Lower leg skin (tissue), 4 donors: ENCODE measurements around the gene GTF2E1. TPM values are rescaled to one million over a fixed set of nuclear protein-coding genes. Genes with fewer than 3 reads are reported as not detected.
"Not testable (repeated sequence)": the region's sequence is repeated elsewhere in the genome, so short reads cannot be mapped to it uniquely, and the experiment has no call there.

Experiments
- DNase-seq, 2 donors: peaks; one replicate each; pipeline ENCODE4 v3.0.0-alpha.2; 2019; ENCODE audit warnings: low spot score in 2 of 2
- H3K4me3 ChIP-seq: fragments of 200-600 bp; sonication (generic); 2 replicates; pipeline ENCODE4 v1.5.1; 2017; ENCODE audit warnings: mild to moderate bottlenecking, low read depth; ENCODE audit not compliant: poor library complexity, severe bottlenecking
- CTCF ChIP-seq, 3 donors: fragments of 450-650 bp; IDR thresholded peaks; one replicate each; pipeline ENCODE4 v1.5.1; 2016; ENCODE audit warnings: antibody characterized with exemption in 3 of 3, mild to moderate bottlenecking in 3 of 3, moderate library complexity in 2 of 3
- POLR2A ChIP-seq, 2 donors: fragments of 450-650 bp; IDR thresholded peaks; one replicate each; pipeline ENCODE4 v1.6.1; 2016 to 2017; ENCODE audit warnings: antibody characterized with exemption in 2 of 2, mild to moderate bottlenecking in 1 of 2, moderate library complexity in 1 of 2
- WGBS, 2 donors: methylation state at CpG; one replicate each; pipeline ENCODE4 v1.1.5; 2018; 5-methylcytosine and 5-hydroxymethylcytosine counted together
- intact Hi-C: fragments of 100-400 bp; cut with DNase I; formaldehyde crosslinking; loops from one replicate; pipeline ENCODE4 v1.15.0; 2023; ENCODE audit warnings: low total_unique reads
- total RNA-seq, 4 donors: library from RNA; depleted of rRNA; stranded (reverse); fragments of >200 nt; gene quantifications; one replicate each; pipeline ENCODE4 v1.1.0, GENCODE V29; 2016

The GTF2E1 gene
- total RNA-seq, 4 donors from 2014 or later, result 7.6 to 12.5 (median 11.2) TPM

GRCh38 chr3:120770891-120771290, 28.3 kb downstream of the GTF2E1 start:
- TF ChIP-seq POLR2A (IDR thresholded peaks at IDR 0.05) (no peak), CTCF (IDR thresholded peaks at IDR 0.05) (no peak)
- intact Hi-C loops, result no loop called here
- no peak overlapping the region for H3K4me3 ChIP-seq
- WGBS, 2 donors, result 88 to 94% methylated on average over 4 of the region's 4 CpGs
- DNase-seq, result no peak

DNA sequence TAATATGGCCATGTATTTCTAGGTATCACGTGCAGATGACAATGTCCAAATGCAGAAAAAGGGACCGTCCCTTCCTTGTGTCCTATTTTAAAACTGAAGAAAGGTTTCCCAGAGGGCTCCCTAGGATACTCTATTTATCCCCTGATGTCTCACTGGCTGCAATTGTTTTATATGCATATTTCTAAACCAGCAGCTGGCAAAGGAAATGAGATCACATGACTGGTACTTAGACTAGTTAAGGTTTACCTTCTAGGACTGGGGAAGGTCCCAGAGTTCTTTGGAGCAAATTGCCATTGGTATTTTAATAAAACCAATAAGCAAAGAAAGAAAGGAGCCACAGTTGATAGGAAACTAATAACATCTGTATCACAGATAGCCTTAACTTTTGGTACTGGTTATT, 29.5 kb downstream of the GTF2E1 start:
- no peak for TF ChIP-seq CTCF (IDR thresholded peaks at IDR 0.05)
- TF ChIP-seq POLR2A (IDR thresholded peaks at IDR 0.05), result no peak
- intact Hi-C loops, result no loop called here
- H3K4me3 ChIP-seq, result no peak overlapping the region
- no peak for DNase-seq
- 77 to 79% methylated on average over 2 of the region's 2 CpGs for WGBS, 2 donors

DNA sequence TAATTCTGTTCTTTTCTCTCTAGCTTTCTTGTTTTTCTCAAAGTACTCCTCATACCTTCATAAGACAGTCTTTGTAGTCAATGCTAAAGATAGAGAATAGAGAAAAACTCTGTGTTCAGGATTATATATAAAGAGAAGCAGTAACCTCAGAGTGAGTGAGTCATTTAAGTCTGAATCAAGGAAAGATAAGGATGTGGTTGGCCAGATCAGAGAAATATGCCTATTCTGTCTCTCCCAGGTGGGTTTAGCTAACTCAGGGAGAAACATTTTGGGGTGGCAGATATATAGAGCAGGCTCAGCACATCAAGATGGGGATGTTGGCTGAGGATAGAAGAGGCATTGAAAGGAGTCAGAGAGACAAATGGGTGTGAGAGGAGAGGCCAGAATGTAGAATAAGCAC, 31.4 kb downstream of the GTF2E1 start:
- no peak overlapping the region for H3K4me3 ChIP-seq
- no peak for DNase-seq
- intact Hi-C loops, result no loop called here
- TF ChIP-seq POLR2A (IDR thresholded peaks at IDR 0.05), result no peak

DNA sequence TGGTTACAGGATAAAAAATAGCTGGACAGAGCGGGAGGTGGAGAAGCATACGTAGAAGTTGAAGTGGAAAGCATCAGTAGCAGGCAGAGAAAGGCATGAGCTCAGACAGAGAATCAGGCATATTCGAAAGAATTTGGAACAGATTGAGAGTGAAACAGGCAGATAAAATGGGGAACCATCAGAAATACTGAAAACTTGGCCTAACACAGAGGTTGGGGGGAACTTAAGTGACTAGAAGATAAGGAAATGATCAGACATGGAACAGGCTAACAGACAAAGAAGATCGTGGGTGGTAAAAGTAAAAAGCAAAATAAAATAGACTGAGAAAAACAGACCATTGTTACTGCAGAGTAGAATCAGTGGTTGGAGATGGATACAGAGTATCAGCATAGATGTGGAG, 32.9 kb downstream of the GTF2E1 start:
- no peak for DNase-seq
- intact Hi-C loops, result no loop called here
- 84 to 95% methylated on average over 4 of the region's 4 CpGs for WGBS, 2 donors
- H3K4me3 ChIP-seq, result no peak overlapping the region
- no peak for TF ChIP-seq CTCF (IDR thresholded peaks at IDR 0.05)
- TF ChIP-seq POLR2A (IDR thresholded peaks at IDR 0.05), result no peak

GRCh38 chr3:120778776-120779175, 36.2 kb downstream of the GTF2E1 start:
- intact Hi-C loops, result no loop called here
- WGBS, 2 donors, result 96 to 98% methylated on average over 3 of the region's 3 CpGs
- DNase-seq, result no peak
- H3K4me3 ChIP-seq, result no peak overlapping the region
- TF ChIP-seq CTCF (IDR thresholded peaks at IDR 0.05) (no peak), POLR2A (IDR thresholded peaks at IDR 0.05) (no peak)

DNA sequence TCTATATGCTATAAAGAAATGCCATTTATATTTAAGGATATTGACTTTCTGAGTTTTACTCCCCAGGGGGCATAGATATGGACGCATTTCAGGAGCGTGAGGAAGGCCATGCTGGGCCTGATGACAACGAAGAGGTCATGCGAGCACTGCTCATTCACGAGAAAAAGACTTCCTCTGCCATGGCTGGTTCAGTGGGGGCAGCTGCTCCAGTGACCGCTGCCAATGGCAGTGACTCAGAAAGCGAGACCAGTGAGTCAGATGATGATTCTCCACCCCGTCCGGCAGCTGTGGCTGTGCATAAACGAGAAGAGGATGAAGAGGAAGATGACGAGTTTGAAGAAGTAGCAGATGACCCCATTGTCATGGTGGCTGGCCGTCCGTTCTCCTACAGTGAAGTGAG, 38.4 kb downstream of the GTF2E1 start:
- H3K4me3 ChIP-seq, result no peak overlapping the region
- no peak for DNase-seq
- intact Hi-C loops, result no loop called here
- TF ChIP-seq CTCF (IDR thresholded peaks at IDR 0.05), result no peak
- no peak for TF ChIP-seq POLR2A (IDR thresholded peaks at IDR 0.05)
- 81 to 91% methylated on average over 13 of the region's 13 CpGs for WGBS, 2 donors

DNA sequence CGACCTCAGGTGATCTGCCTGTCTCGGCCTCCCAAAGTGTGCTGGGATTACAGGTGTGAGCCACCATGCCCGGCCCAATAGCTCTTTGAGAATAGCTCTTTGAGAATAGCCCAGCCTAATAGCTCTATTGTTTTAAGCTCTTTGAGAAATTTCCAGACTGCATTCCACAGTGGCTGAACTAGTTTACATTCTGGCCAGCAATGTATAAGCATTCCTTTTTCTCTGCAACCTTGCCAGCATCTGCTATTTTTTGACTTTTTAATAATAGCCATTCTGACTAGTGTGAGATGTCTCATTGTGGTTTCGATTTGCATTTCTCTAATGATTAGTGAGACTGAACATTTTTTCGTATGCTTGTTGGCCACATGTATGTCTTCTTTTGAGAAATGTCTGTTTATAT, 43.3 kb downstream of the GTF2E1 start:
- intact Hi-C loops, DNase-seq, H3K4me3 ChIP-seq: not testable (repeated sequence)
- 70 to 84% methylated on average over 5 of the region's 5 CpGs for WGBS, 2 donors
